NCI-H226 (cell line): ENCODE results near the gene TEC.
"Not testable (repeated sequence)": the region's sequence is repeated elsewhere in the genome, so short reads cannot be mapped to it uniquely, and the experiment has no call there.

Source experiments
- DNase-seq: peaks from one replicate; pipeline ENCODE4 v3.0.0-alpha.2; 2015

TEC gene

DNA sequence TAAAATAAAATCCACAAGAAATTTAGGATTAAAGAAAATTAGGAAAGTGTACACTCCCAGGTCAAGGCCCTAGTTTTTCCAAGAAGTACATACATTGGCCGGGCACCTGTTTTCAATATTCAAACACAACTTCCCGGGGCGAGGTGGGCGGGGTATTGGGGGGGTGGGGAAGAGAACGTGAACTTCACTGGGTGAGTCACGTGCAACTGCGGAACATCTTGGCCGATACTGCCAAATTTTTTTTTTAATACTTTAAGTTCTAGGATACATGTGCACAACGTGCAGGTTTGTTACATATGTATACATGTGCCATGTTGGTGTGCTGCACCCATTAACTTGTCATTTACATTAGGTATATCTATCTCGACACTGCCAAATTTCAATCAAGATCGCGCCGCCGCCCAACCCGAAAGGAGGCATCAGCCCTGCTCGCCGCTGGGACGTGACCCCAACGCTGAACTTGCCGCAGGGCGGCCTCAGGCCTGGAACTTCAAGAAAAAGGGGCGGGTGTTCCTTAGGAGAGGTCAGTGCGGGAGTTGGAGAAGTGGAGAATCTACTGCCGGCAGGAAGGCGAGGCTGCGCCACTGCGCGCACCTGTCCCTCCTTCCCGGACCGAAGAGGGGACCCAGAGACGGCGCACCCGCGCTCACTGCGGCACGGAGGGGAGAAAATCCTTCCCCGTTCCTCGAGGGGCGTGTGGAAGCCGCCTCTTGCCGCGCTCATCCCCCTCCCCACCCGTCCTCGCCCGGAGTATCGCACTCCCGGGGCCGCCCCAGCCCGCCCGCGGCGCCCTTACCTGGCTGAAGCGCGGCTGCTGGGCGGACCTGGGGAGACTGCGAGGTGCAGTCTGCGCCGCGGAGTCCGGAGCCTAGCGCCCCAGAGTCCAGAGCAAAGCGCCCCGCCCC is at the start of gene TEC:
Gene TEC, minus strand, starts transcription at position 883 of the 905 bp plus-strand sequence. CDS start 41,224 bp downstream, outside the sequence.
- peak; percentile 52 for DNase-seq

- DNase-seq: peak; percentile 22
Observed at GRCh38 chr4:48315728-48316630, 46.3 kb upstream of the TEC start.

DNA sequence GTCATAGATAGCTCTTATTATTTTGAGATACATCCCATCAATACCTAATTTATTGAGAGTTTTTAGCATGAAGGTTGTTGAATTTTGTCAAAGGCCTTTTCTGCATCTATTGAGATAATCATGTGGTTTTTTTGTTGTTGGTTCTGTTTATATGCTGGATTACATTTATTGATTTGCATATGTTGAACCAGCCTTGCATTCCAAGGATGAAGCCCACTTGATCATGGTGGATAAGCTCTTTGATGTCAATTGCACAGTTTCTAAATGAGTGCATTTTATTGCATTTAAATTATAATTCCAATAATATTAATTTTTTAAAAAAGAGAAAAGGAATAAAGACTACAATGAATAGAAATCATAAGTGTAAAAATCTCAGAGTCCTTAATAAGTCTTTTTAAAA is 45.1 kb upstream of the TEC start:
- DNase-seq: not testable (repeated sequence)

DNA sequence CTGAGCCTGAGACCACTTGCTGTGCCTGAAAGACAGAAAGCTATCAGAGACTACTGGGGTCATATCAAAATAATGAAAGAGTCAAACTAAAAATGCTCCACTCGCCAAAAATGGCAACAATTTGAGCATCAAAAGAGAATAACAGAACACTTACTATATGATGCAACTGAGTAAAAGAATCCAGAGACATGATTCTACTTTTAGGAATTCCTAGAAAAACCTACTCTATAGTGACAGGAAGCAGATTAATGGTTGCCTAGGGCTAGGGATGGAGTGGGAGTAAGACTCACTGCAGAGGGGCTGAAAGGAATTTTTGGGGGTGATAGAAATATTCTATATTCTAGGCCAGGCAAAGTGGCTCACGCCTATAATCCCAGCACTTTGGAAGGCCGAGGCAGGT is 42.3 kb upstream of the TEC start:
- peak; percentile 60 for DNase-seq

- no peak for DNase-seq
Observed at GRCh38 chr4:48308901-48309300, 39.3 kb upstream of the TEC start.

- DNase-seq: no peak
Observed at GRCh38 chr4:48307528-48307927, 37.9 kb upstream of the TEC start.

DNA sequence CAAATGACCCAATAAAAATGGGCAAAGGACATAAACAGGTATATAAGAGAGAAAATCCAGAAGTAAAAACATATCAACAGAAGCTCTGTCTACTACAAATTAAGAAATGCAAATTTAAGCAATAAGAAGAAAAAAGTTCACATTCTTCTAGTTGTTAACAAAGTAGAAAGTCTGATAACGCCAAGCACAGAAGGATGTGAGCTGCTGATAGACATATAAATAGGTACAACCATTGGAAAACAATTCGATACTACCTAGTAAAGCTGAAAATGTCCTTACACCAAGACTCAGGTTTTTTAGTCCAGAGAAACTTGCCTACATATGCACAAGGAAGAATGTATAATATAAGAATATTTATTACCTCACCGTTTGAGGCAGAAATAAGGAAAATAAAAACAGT is 35.9 kb upstream of the TEC start:
- DNase-seq: no peak

DNA sequence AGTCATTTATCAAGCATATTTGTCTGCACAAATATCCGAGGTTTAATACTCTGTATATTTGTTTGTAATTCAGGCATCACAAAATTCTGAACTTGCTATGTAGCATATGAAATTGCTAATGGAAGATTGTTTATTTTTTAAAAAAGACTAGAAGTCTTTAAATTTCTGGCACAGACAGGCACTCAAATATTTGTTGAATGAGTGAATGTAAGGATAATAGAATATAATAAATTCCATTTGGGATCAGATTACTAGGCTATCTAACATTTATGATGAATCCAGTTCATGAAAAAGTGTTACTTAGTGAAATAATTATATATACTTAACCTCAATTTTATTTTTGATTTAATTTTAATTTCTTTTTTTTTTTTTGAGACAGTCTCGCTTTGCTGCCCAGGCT is 30.4 kb upstream of the TEC start:
- no peak for DNase-seq

GRCh38 chr4:48299560-48299959 is 29.9 kb upstream of the TEC start:
- DNase-seq: no peak

DNA sequence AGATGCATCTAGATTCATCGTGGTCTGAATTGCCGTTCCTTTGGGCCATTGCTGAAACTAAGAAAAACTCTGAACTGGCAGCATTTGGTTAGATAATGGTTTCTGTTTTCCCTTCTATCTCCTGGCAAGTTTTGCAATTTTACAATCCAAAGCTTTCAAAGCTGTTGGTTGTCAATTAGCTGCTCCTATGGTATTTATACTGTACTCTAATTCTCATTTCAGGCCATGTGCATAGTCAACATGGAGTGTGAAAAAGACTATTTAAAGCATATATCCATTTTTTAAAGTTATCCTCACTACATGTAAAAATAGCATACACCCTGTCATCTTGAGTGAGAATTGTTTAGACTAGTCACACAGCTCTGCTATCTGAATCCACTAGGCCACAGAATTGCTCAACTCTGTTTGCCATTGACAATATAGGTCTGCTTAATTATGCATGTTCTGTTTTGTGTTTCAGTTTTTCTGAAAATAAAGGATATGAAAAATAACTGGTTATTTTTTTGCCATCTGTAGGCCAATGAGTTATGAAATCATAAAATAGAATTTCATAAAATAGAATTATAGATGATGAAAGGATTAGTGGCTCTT is 27.7 kb upstream of the TEC start:
- DNase-seq: no peak

GRCh38 chr4:48296365-48296764 is 26.7 kb upstream of the TEC start:
- no peak for DNase-seq

DNA sequence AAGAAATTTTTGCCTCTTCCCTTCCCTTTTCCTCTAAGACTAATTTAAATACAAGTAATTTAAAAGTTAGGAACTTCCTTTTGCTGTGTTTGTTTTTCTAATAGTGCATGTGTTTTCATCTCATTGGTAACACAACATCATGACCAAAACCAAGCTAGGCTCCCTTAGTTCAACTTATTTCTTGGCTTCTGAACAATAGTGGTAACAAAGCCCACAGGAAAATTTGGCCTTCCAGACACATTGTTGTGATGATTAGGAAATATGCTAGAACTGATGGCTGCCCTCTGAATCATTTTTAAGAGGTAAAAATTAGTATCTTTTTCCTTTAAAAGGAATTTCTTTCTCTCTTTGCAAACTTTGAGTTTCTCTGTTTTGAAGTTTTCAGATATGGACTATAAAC is 25.5 kb upstream of the TEC start:
- no peak for DNase-seq

DNA sequence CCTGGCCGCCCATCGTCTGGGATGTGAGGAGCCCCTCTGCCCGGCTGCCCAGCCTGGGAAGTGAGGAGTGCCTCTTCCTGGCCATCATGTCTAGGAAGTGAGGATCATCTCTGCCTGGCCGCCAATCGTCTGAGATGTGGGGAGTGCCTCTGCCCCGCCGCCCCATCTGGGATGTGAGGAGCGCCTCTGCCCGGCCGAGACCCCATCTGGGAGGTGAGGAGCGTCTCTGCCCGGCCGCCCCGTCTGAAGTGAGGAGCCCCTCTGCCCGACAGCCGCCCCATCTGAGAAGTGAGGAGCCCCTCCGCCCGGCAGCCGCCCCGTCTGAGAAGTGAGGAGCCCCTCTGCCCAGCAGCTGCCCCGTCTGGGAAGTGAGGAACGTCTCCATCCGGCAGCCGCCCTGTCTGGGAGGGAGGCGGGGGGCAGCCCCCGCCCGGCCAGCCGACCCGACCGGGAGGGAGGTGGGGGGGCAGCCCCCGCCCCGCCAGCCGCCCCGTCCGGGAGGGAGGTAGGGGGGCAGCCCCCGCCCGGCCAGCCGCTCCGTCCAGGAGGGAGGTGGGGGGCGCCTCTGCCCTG is 22.7 kb upstream of the TEC start:
- DNase-seq: not testable (repeated sequence)

- DNase-seq: no peak
Observed at GRCh38 chr4:48290146-48290772, 20.6 kb upstream of the TEC start.

DNA sequence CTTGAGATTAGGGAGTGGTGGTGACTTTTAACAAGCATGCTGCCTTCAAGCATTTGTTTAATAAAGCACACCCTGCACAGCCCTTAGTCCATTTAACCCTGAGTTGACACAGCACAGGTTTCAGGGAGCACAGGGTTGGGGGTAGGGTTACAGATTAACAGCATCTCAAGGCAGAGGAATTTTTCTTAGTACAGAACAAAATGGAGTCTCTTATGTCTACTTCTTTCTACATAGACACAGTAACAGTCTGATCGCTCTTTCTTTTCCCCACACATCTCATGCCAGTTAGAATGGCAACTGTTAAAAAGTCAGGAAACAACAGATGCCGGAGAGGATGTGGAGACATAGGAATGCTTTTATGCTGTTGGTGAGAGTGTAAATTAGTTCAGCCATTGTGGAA is 16.4 kb upstream of the TEC start:
- DNase-seq: not testable (repeated sequence)

- DNase-seq: not testable (repeated sequence)
Observed at GRCh38 chr4:48285640-48286039, 16.0 kb upstream of the TEC start.

- DNase-seq: no peak
Observed at GRCh38 chr4:48275686-48276085, 6.0 kb upstream of the TEC start.

DNA sequence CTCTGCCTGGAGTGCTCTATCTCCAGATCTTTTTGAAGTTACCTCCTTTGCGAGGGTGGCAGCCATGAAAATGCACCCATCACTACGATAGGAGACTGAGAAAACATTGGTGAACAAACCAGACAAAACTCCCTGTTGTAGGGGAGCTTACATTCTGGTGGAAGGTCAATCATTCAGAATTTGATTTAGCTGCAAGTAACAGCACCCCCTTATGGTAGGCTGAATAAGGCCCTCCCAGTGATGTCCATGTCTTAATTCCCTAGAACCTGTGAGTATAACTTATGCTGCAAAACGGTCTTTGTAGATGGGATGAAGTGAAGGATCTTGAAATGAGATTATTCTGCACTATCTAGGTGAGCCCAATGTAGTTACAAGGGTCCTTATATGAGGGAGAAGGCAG is 5.6 kb upstream of the TEC start:
- DNase-seq: peak; percentile 32

DNA sequence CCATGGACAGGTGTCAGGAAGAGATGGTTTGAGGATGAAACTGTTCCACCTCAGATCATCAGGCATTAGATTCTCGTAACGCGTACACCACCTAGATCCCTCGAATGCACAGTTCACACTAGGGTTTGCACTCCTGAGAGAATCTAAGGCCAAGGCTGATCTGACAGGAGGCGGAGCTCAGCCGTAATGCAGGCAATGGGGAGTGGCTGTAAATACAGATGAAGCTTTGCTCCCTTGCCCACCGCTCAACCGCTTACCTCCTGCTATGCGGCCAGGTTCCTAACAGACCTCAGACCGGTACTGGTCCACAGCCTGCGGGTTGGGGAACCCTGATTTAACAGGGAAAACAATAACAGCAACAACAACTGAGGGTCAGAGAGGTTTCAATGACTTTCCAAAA is 2.0 kb upstream of the TEC start:
- no peak for DNase-seq

- no peak for DNase-seq
Observed at GRCh38 chr4:48270951-48271473, 1.4 kb upstream of the TEC start.

DNA sequence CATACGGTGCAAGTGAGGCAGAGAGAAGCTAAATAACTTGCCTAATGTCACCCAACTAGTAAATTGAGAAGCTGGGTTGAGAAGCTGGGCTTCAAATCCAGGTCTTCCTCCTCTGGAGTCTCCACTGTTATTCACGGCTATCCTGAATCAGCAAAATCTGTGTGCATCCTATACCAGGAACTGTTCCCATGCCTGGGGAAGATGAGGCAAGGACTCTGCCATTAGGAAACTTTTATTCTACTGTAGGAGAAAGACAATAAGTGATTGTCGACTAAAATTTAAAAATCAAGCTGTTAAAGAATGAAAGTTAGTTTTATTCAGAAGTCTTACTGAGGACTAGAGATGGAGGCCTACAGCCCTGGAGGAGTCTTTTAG is 872 bp upstream of the TEC start:
- no peak for DNase-seq

DNA sequence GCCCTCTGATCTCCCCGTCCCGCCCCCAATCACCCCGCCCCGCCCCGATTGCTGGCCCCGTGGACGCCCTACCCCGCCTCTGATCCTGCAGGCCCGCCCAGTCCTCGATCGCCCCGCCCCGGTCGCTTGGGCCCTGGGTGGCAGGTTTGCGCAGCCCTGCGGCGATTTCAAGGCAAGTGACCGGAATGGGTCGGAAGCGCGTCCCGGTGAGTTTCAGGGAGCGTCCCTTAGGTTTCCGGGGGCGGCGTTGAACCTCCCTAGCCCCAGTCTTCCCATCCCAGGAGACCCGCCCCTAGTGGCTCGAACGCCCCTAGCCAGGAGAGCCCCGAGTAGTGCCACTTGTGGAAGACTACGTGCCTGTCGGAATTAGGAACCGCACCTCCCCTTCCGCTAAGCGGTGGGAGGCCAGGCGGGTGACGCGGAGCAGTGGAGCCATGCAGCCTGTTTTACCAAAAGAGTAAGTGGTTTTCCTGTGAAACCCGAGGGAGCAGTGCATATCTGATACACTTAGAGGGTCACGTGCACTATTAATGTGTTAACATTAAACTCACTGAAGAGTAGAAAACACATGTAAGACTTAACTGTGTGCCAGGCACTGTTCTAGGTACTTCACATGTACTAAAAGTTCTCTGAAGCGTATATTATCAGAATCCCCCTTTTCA is 354 bp upstream of the TEC start:
- peak; percentile 44 for DNase-seq
